Activated CD4-positive, alpha-beta T cell treated with anti-CD3 and anti-CD28 coated beads for 36 hours (primary cell): ENCODE results near the gene MRPS5. TPM values are rescaled to one million over a fixed set of nuclear protein-coding genes. Genes with fewer than 3 reads are reported as not detected.

Experiments
- ATAC-seq: fragments of 200-7000 bp; cut with Tn5 transposase; one replicate; pipeline ENCODE4 v1.10.0; 2021; ENCODE audit warnings: mild to moderate bottlenecking, moderate library complexity
- CTCF ChIA-PET: fragments of 350-600 bp; sonication (Branson Sonifier 250); formaldehyde crosslinking; loops from one replicate; lab custom pipeline; 2021; ENCODE audit warnings: antibody characterized with exemption; lab: Charles Lee
- POLR2A ChIA-PET: fragments of 350-600 bp; sonication (Branson Sonifier 250); formaldehyde crosslinking; loops from one replicate; lab custom pipeline; 2021; ENCODE audit warnings: antibody characterized with exemption, inconsistent platforms; lab: Charles Lee
- DNase-seq: peaks from one replicate; pipeline ENCODE4 v3.0.0-alpha.2; 2020
- H3K27ac Mint-ChIP-seq: one replicate; pipeline ENCODE4 v1.8.0; 2021; ENCODE audit warnings: mixed read lengths
- H3K27me3 Mint-ChIP-seq: one replicate; pipeline ENCODE4 v1.8.0; 2021; ENCODE audit warnings: mixed read lengths
- H3K36me3 Mint-ChIP-seq: one replicate; pipeline ENCODE4 v1.8.0; 2021; ENCODE audit warnings: low read depth, mixed read lengths
- H3K4me1 Mint-ChIP-seq: one replicate; pipeline ENCODE4 v1.8.0; 2021; ENCODE audit warnings: mixed read lengths
- H3K4me3 Mint-ChIP-seq: one replicate; pipeline ENCODE4 v1.8.0; 2021; ENCODE audit warnings: mild to moderate bottlenecking, moderate library complexity, mixed read lengths
- H3K9me3 Mint-ChIP-seq: one replicate; pipeline ENCODE4 v1.8.0; 2021; ENCODE audit warnings: low read depth, mixed read lengths
- intact Hi-C, 2 experiments: fragments of 100-400 bp; cut with DNase I in 1 of 2; cut with micrococcal nuclease in 1 of 2; formaldehyde crosslinking; loops; one replicate each; pipeline versions ENCODE4 v1.14.2 to v1.15.1; 2022 to 2024; cut with DNase I, micrococcal nuclease
- total RNA-seq, 2 experiments: library from RNA; stranded (reverse); gene quantifications; one replicate each; pipeline ENCODE4 v1.2.3, GENCODE V29; 2021

The MRPS5 gene
- 10 to 100 TPM; 90.7 to 97.1 TPM for total RNA-seq

- Mint-ChIP-seq H3K36me3 (peaks cover 15% of the 10 kb centered on the region), H3K4me3 (peak within 1 kb of the TSS; percentile 97), H3K9me3 (no peaks in the 10 kb centered on the region), H3K27ac (peak within 1 kb of the TSS; percentile 94), H3K27me3 (no peaks in the 10 kb centered on the region), H3K4me1 (peaks cover 37% of the 10 kb centered on the region)
- DNase-seq (peak; percentile 93), ATAC-seq (peak; percentile 89)
- POLR2A ChIA-PET, result interaction anchor here (1.1 kb wide), 1 partner anchor 22 kb away, joined by 14 read pairs; no protein-coding TSS in a partner anchor
- intact Hi-C loops, result loop anchor here (1.0 to 2.0 kb wide), 6 partner anchors 38 to 281 kb away; partner anchors contain the start of genes ZNF2 (in 2 of the 2), FAHD2A (in 1 of the 2), ZNF514 (in 1 of the 2) and ZNF892 (in 1 of the 2)
- CTCF ChIA-PET, result interaction anchor here (0.6 to 5.0 kb wide), 12 partner anchors 11 to 135 kb away, joined by 3 to 29 read pairs (median 4); partner anchors contain the start of gene ZNF514
Measured at GRCh38 chr2:95121407-95122196, at the start of gene MRPS5. Gene MRPS5 (minus strand): TSS chr2:95121808. CDS start chr2:95121791, 17 bp downstream.

DNA sequence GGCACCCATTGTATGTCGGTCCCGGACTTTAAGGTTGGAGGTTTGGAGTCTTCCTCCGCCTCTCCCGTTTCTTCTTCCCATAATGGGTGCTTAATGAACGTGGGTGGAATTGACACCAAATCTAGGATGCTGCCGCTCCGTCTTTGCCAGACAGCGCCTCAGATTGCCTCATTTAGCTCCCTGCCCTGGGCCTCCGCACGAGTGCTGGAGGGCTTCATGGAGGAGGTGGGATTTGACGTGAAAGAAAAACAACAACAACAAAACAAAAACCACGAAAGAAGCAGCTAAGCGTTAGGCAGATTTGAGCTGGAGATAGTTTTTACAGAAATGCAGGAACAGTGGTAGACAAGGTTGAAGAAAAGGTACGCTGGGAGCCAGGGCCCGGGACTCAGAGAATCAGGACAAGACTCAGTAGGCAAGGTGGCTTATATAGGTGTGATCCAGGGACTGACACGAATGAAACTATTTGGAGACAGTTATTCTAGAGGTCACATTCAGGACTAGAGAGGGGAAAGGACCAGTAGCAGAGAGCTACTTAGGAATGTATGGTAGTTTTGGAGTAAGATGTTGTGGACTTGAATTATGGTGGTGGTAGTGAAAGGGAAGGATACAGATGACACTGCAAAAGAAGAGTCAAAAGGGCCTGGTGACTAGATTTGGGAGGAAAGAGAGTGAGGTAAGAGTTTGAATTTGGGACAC, 44.6 kb upstream of the MRPS5 start:
- H3K4me1 Mint-ChIP-seq, result peaks cover 23% of the 10 kb centered on the region

GRCh38 chr2:95165371-95166064, 43.9 kb upstream of the MRPS5 start, which contains the start of gene ZNF2:
Gene ZNF2 (plus strand): TSS chr2:95165809. CDS start chr2:95176227, 10,418 bp downstream.
- ChIA-PET CTCF (interaction anchor here (0.5 to 2.6 kb wide), 9 partner anchors 9 to 212 kb away, joined by 3 to 10 read pairs (median 5); partner anchors contain the start of gene MAL), POLR2A (no interaction called here)
- Mint-ChIP-seq H3K4me3 (peak within 1 kb of the TSS; percentile 96), H3K9me3 (no peaks in the 10 kb centered on the region), H3K36me3 (peaks cover 27% of the 10 kb centered on the region), H3K27me3 (no peaks in the 10 kb centered on the region), H3K4me1 (peaks cover 23% of the 10 kb centered on the region), H3K27ac (peak within 1 kb of the TSS; percentile 94)
- ATAC-seq (peak; percentile 98), DNase-seq (peak; percentile 98)
- intact Hi-C loops, result loop anchor here (1.0 to 5.0 kb wide), 7 partner anchors 42 to 237 kb away; partner anchors contain the start of genes FAHD2A (in 2 of the 2) and ZNF892 (in 2 of the 2)

More for the DNA sequence above, 44.6 kb upstream of the MRPS5 start:
- intact Hi-C loops, result loop anchor here in 1 of 2 experiments (5.0 kb wide), 1 partner anchor 144 kb away; no protein-coding TSS in a partner anchor
- Mint-ChIP-seq H3K36me3 (peaks cover 27% of the 10 kb centered on the region), H3K27ac (peak overlapping the region; percentile 94), H3K4me3 (peak overlapping the region; percentile 96), H3K9me3 (no peaks in the 10 kb centered on the region), H3K27me3 (no peaks in the 10 kb centered on the region)
- CTCF ChIA-PET, result interaction anchor here (0.8 to 2.6 kb wide), 5 partner anchors 16 to 90 kb away, joined by 3 to 10 read pairs (median 5); partner anchors contain the start of gene MRPS5
- POLR2A ChIA-PET, result no interaction called here
- peak; percentile 7 for ATAC-seq
- DNase-seq, result no peak

DNA sequence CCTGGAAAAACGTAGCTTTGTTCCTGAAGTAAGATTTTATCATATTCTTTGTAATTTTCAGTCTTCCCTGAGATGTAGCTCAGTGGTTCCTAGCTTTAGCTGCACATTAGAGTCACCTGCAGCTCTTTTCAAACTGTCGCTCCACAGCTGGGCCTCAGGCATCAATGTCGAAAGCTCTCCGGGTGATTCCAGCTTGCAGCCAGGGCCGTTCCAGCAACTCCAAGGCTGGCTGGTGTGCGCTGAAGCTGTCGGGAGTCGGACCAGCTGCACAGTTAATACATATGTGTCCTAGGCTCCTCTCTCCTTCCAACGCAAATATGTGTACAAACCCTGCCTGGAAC, 43.4 kb upstream of the MRPS5 start:
- peak overlapping the region; percentile 94 for H3K27ac Mint-ChIP-seq
- DNase-seq, result no peak
- intact Hi-C loops, result loop anchor here (1.0 to 5.0 kb wide), 7 partner anchors 42 to 238 kb away; partner anchors contain the start of genes FAHD2A (in 2 of the 2) and ZNF892 (in 2 of the 2)
- ATAC-seq, result peak; percentile 8
- no peaks in the 10 kb centered on the region for H3K27me3 Mint-ChIP-seq
- peak overlapping the region; percentile 96 for H3K4me3 Mint-ChIP-seq
- H3K36me3 Mint-ChIP-seq, result peaks cover 27% of the 10 kb centered on the region
- ChIA-PET POLR2A (no interaction called here), CTCF (interaction anchor here (0.7 to 2.6 kb wide), 7 partner anchors 10 to 139 kb away, joined by 3 to 10 read pairs (median 5); partner anchors contain the start of gene MAL)
- H3K4me1 Mint-ChIP-seq, result peaks cover 28% of the 10 kb centered on the region
- H3K9me3 Mint-ChIP-seq, result no peaks in the 10 kb centered on the region

- H3K36me3 Mint-ChIP-seq, result peaks cover 39% of the 10 kb centered on the region
- ATAC-seq, result peak; percentile 95
Measured at GRCh38 chr2:95159690-95160449, 38.3 kb upstream of the MRPS5 start, which contains the start of gene ZNF514. Gene ZNF514 (minus strand): TSS chr2:95159848. CDS start chr2:95153253, 6,595 bp downstream.

DNA sequence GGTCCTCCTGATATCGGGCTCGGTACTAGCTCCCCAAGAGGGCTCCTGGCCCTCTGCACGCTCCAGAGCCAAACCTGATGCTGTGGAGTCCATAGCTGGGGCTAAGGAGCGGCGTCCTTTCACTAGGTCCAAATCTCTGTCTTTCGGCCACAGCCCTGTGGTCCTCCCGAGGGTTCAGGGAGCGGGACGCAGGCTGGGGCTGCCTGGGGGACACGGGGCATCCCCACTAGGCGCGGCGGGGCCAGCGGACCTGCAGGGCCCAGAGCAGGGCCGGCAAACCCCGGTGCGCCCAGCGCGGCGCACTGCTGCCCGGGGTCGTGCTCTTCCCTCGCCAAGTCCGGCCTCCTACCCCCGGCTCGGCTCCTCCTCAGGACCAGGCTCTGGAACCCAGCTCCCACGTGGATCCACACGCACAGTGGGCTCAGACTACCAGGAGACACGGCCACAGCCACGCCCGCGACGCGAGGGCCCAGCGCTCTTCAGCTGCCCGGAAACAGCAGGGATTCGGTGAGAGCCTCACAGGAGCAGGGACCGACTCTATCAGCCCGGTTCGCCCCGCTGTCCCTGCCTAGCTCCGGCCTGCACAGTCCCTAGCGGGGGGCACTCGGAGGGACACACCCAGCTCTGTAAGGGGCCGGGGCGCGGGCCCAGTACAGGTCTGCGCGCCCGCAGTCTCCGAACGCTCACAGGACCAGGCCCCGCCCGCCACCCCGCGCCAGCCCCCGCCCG, 37.4 kb upstream of the MRPS5 start:
- H3K36me3 Mint-ChIP-seq, result peaks cover 43% of the 10 kb centered on the region
- intact Hi-C loops, result loop anchor here (1.0 to 5.0 kb wide), 3 partner anchors 37 to 82 kb away; partner anchors contain the start of gene ZNF892 (in 1 of the 2)
- DNase-seq, result no peak
- peaks cover 9% of the 10 kb centered on the region for H3K4me1 Mint-ChIP-seq
- ATAC-seq, result peak; percentile 65
- peak overlapping the region; percentile 47 for H3K27ac Mint-ChIP-seq
- H3K27me3 Mint-ChIP-seq, result no peaks in the 10 kb centered on the region
- POLR2A ChIA-PET, result interaction anchor here (1.0 kb wide), 1 partner anchor 37 kb away, joined by 4 read pairs; no protein-coding TSS in a partner anchor
- CTCF ChIA-PET, result interaction anchor here (0.6 to 1.8 kb wide), 5 partner anchors 9 to 135 kb away, joined by 3 to 6 read pairs (median 3); no protein-coding TSS in a partner anchor
- H3K4me3 Mint-ChIP-seq, result peak overlapping the region; percentile 75
- H3K9me3 Mint-ChIP-seq, result peaks cover 12% of the 10 kb centered on the region

More at GRCh38 chr2:95159690-95160449, 38.3 kb upstream of the MRPS5 start, which contains the start of gene ZNF514:
- intact Hi-C loops, result loop anchor here (1.0 to 5.0 kb wide), 3 partner anchors 38 to 83 kb away; partner anchors contain the start of gene ZNF892 (in 1 of the 2)
- Mint-ChIP-seq H3K9me3 (peaks cover 7% of the 10 kb centered on the region), H3K27ac (peak within 1 kb of the TSS; percentile 80), H3K4me1 (peaks cover 15% of the 10 kb centered on the region), H3K4me3 (peak within 1 kb of the TSS; percentile 81), H3K27me3 (no peaks in the 10 kb centered on the region)
- peak; percentile 85 for DNase-seq
- ChIA-PET POLR2A (interaction anchor here (1.0 kb wide), 1 partner anchor 37 kb away, joined by 4 read pairs; no protein-coding TSS in a partner anchor), CTCF (interaction anchor here (0.6 to 1.8 kb wide), 5 partner anchors 9 to 136 kb away, joined by 3 to 6 read pairs (median 3); no protein-coding TSS in a partner anchor)

DNA sequence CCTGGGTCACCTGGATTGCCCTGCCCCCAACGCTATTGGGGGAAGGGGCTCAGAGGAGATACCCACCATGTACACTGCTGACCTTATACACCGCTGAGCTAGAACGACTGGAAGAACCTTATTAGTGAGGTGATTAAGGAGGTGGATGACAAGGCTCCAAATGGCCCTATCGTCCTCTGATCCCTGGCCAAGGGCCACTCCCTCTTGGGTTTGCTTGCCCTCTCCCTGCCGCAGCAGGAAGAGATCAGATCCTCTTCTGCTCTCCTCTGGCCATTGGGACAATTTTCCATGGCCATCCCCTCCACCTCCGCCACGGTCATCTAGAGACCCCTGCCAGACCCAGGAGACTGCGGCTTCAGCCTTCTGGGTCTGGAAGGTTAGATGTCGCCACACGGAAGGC, 36.8 kb upstream of the MRPS5 start:
- Mint-ChIP-seq H3K4me1 (peaks cover 7% of the 10 kb centered on the region), H3K27me3 (no peaks in the 10 kb centered on the region), H3K4me3 (peak overlapping the region; percentile 75), H3K9me3 (peaks cover 14% of the 10 kb centered on the region), H3K27ac (no peak overlapping the region), H3K36me3 (peaks cover 49% of the 10 kb centered on the region)
- DNase-seq (no peak), ATAC-seq (no peak)
- ChIA-PET POLR2A (no interaction called here), CTCF (interaction anchor here (1.8 kb wide), 1 partner anchor 36 kb away, joined by 6 read pairs; no protein-coding TSS in a partner anchor)
- intact Hi-C loops, result loop anchor here in 1 of 2 experiments (5.0 kb wide), 1 partner anchor 81 kb away; no protein-coding TSS in a partner anchor

DNA sequence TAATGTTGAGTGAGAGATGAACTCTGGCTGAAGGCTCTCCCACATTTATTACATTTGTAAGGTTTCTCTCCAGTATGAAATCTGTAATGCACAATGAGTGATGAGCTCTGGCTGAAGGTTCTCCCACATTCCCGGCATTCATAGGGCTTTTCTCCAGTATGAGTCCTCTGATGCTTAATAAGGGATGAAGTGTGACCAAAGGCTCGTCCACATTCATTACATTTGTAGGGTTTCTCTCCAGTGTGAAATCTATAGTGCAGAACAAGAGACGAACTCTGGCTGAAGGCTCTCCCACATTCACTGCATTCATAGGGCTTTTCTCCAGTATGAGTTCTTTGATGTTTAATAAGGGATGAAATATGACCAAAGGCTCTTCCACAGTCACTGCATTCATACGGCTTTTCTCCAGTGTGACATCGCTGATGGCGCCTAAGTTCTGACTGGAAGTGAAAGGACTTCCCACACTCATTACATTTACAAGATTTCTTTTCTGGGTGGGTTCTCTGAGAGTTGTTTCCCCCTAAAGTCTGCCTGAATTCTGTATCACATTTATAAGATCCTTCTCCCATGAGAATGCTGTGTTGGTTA, 27.9 kb upstream of the MRPS5 start:
- intact Hi-C loops, result no loop called here
- H3K27me3 Mint-ChIP-seq, result no peaks in the 10 kb centered on the region
- no peak overlapping the region for H3K4me3 Mint-ChIP-seq
- no peaks in the 10 kb centered on the region for H3K4me1 Mint-ChIP-seq
- no peak overlapping the region for H3K27ac Mint-ChIP-seq
- CTCF ChIA-PET, result interaction anchor here (1.2 kb wide), 1 partner anchor 17 kb away, joined by 3 read pairs; no protein-coding TSS in a partner anchor
- peaks cover 83% of the 10 kb centered on the region for H3K36me3 Mint-ChIP-seq
- H3K9me3 Mint-ChIP-seq, result peaks cover 63% of the 10 kb centered on the region
- POLR2A ChIA-PET, result no interaction called here
- no peak for DNase-seq
- ATAC-seq, result no peak

- CTCF ChIA-PET, result interaction anchor here (1.1 kb wide), 1 partner anchor 87 kb away, joined by 5 read pairs; no protein-coding TSS in a partner anchor
- ATAC-seq, result no peak
- H3K27ac Mint-ChIP-seq, result no peak overlapping the region
- H3K9me3 Mint-ChIP-seq, result peaks cover 54% of the 10 kb centered on the region
- no peaks in the 10 kb centered on the region for H3K4me1 Mint-ChIP-seq
- no peaks in the 10 kb centered on the region for H3K27me3 Mint-ChIP-seq
- POLR2A ChIA-PET, result no interaction called here
- DNase-seq, result no peak
- no peak overlapping the region for H3K4me3 Mint-ChIP-seq
- intact Hi-C loops, result no loop called here
- peaks cover 46% of the 10 kb centered on the region for H3K36me3 Mint-ChIP-seq
Measured at GRCh38 chr2:95143838-95144237, 22.2 kb upstream of the MRPS5 start.
